Body of pancreas (tissue), 4 donors: ENCODE results near the gene ATP11A.

Experiments
- POLR2A ChIP-seq, 3 donors: fragments of 450-650 bp; IDR thresholded peaks; one replicate each; pipeline ENCODE4 v1.6.1; 2016; ENCODE audit warnings: antibody characterized with exemption in 3 of 3, mild to moderate bottlenecking in 2 of 3
- TF ChIP-seq, protein P1 (sequence below), 7 experiments: fragments of 450-650 bp in 4 of 7; fragments of 200-600 bp in 3 of 7; sonication (generic) in 3 of 7; IDR thresholded peaks; one replicate each; pipeline ENCODE4 v1.5.1; 2016 to 2019; ENCODE audit warnings: antibody characterized with exemption in 7 of 7

DNA sequence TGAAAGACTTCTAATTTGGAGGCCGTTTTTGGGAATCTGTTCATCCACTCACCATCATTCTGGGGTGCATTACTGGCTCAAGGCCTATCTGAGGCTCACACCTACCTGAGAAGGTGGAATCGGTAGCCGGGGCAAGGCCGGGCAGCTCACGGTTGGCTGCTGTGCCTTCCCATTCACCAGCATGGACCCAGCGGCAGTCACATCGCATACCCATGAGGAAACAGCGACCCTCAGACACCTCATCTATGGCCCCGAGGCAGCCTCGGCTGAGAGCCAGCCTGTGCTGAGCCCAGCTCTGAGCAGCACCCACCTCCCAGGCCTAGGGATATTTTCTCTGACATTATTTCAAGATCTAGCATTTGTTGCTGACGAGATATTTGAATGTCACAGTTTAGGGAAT lies 130.5 kb downstream of the ATP11A start:
- TF ChIP-seq, protein P1, sequence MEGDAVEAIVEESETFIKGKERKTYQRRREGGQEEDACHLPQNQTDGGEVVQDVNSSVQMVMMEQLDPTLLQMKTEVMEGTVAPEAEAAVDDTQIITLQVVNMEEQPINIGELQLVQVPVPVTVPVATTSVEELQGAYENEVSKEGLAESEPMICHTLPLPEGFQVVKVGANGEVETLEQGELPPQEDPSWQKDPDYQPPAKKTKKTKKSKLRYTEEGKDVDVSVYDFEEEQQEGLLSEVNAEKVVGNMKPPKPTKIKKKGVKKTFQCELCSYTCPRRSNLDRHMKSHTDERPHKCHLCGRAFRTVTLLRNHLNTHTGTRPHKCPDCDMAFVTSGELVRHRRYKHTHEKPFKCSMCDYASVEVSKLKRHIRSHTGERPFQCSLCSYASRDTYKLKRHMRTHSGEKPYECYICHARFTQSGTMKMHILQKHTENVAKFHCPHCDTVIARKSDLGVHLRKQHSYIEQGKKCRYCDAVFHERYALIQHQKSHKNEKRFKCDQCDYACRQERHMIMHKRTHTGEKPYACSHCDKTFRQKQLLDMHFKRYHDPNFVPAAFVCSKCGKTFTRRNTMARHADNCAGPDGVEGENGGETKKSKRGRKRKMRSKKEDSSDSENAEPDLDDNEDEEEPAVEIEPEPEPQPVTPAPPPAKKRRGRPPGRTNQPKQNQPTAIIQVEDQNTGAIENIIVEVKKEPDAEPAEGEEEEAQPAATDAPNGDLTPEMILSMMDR (IDR thresholded peaks at IDR 0.05): no peak
- TF ChIP-seq POLR2A (IDR thresholded peaks at IDR 0.05): no peak
